OCI-LY1 (cell line): ENCODE measurements around the gene ZHX3.

Experiments
- H2AFZ ChIP-seq: fragments of 200-600 bp; sonication (generic), shearing (Covaris generic); 2 replicates; pipeline ENCODE4 v1.6.0; 2014; ENCODE audit warnings: antibody characterized with exemption, mild to moderate bottlenecking, low read length
- H3F3A ChIP-seq: fragments of 200-600 bp; sonication (generic), shearing (Covaris generic); 2 replicates; pipeline ENCODE4 v1.6.0; 2014; ENCODE audit warnings: mild to moderate bottlenecking, antibody characterized with exemption, low read length, moderate library complexity; ENCODE audit not compliant: insufficient read depth
- H3K27ac ChIP-seq: fragments of 200-600 bp; sonication (generic); 2 replicates; pipeline ENCODE4 v1.5.1; 2014; ENCODE audit warnings: low read length, mixed run types, mild to moderate bottlenecking, low read depth; ENCODE audit not compliant: poor library complexity, severe bottlenecking
- H3K27me3 ChIP-seq: fragments of 200-600 bp; sonication (generic); 2 replicates; pipeline ENCODE4 v1.6.0; 2014; ENCODE audit warnings: antibody characterized with exemption, mild to moderate bottlenecking, low read length, moderate library complexity; ENCODE audit not compliant: insufficient read depth
- H3K36me3 ChIP-seq: fragments of 200-600 bp; sonication (generic); 2 replicates; pipeline ENCODE4 v1.6.1; 2014; ENCODE audit warnings: mild to moderate bottlenecking, antibody characterized with exemption, low read length, moderate library complexity, mixed read lengths; ENCODE audit not compliant: insufficient read depth
- H3K4me1 ChIP-seq: fragments of 200-600 bp; sonication (generic); 2 replicates; pipeline ENCODE4 v1.5.1; 2014; ENCODE audit warnings: mild to moderate bottlenecking, low read length, moderate library complexity; ENCODE audit not compliant: insufficient read depth, severe bottlenecking
- H3K4me2 ChIP-seq: fragments of 200-600 bp; sonication (generic), shearing (Covaris generic); 2 replicates; pipeline ENCODE4 v1.6.1; 2014; ENCODE audit warnings: low read length
- H3K4me3 ChIP-seq: fragments of 200-600 bp; sonication (generic); 2 replicates; pipeline ENCODE4 v1.5.1; 2014; ENCODE audit warnings: low read length, low read depth, mild to moderate bottlenecking, mixed read lengths; ENCODE audit not compliant: poor library complexity, severe bottlenecking
- H3K79me2 ChIP-seq: fragments of 200-600 bp; shearing (Covaris generic); 2 replicates; pipeline ENCODE4 v1.6.1; 2016; ENCODE audit warnings: mixed run types, low read length, mixed read lengths; ENCODE audit not compliant: insufficient read depth
- H3K9ac ChIP-seq: fragments of 200-600 bp; sonication (generic), shearing (Covaris generic); 2 replicates; pipeline ENCODE4 v1.6.1; 2014; ENCODE audit warnings: mild to moderate bottlenecking, low read length, mixed read lengths
- H3K9me2 ChIP-seq: fragments of 200-600 bp; sonication (generic), shearing (Covaris generic); 2 replicates; pipeline ENCODE4 v1.6.1; 2014; ENCODE audit warnings: low read depth, mild to moderate bottlenecking, low read length, mixed read lengths
- H3K9me3 ChIP-seq: fragments of 200-600 bp; shearing (Covaris generic); 2 replicates; pipeline ENCODE4 v1.6.1; 2014; ENCODE audit warnings: low read length, mixed read lengths
- H4K20me1 ChIP-seq: fragments of 200-600 bp; sonication (generic), shearing (Covaris generic); 2 replicates; pipeline ENCODE4 v1.6.0; 2016; ENCODE audit warnings: mild to moderate bottlenecking, low read length; ENCODE audit not compliant: insufficient read depth
- CTCF ChIP-seq: fragments of 200-600 bp; sonication (generic), shearing (Covaris generic); IDR thresholded peaks from 2 replicates; pipeline ENCODE4 v1.5.1; 2017; ENCODE audit warnings: mild to moderate bottlenecking, antibody characterized with exemption, low read length, moderate library complexity, mixed read lengths
- EZH2 ChIP-seq: fragments of 200-600 bp; sonication (generic), shearing (Covaris generic); IDR thresholded peaks from 2 replicates; pipeline ENCODE4 v1.8.0; 2017; ENCODE audit warnings: borderline replicate concordance, mixed run types, mild to moderate bottlenecking, antibody characterized with exemption, low read length, moderate library complexity, mixed read lengths

ZHX3 gene

GRCh38 chr20:41339957-41340326 lies 22.4 kb upstream of the ZHX3 start:
- no peak overlapping the region for H3K9ac ChIP-seq
- no peaks in the 10 kb centered on the region for H3K27me3 ChIP-seq
- H3K4me2 ChIP-seq = peak overlapping the region; percentile 71
- peaks cover 11% of the 10 kb centered on the region for H3K4me1 ChIP-seq
- no peaks in the 10 kb centered on the region for H3K36me3 ChIP-seq
- no peaks in the 10 kb centered on the region for H4K20me1 ChIP-seq
- TF ChIP-seq CTCF (peak; percentile 99), EZH2 (no peak)
- no peak overlapping the region for H2AFZ ChIP-seq
- H3K9me3 ChIP-seq = no peaks in the 10 kb centered on the region
- no peaks in the 10 kb centered on the region for H3K9me2 ChIP-seq
- H3K79me2 ChIP-seq = no peaks in the 10 kb centered on the region
- H3F3A ChIP-seq = no peaks in the 10 kb centered on the region
- H3K4me3 ChIP-seq = peak overlapping the region; percentile 51
- no peak overlapping the region for H3K27ac ChIP-seq

- no peak overlapping the region for H3K9ac ChIP-seq
- H3K36me3 ChIP-seq = no peaks in the 10 kb centered on the region
- H3K4me1 ChIP-seq = peaks cover 11% of the 10 kb centered on the region
- no peak overlapping the region for H3K27ac ChIP-seq
- no peak overlapping the region for H3K4me2 ChIP-seq
- H3F3A ChIP-seq = no peaks in the 10 kb centered on the region
- H3K27me3 ChIP-seq = 0 out of 2 replicates have a peak, but pooled peaks cover 3% of the 10 kb centered on the region
- no peaks in the 10 kb centered on the region for H3K9me2 ChIP-seq
- no peaks in the 10 kb centered on the region for H3K79me2 ChIP-seq
- no peaks in the 10 kb centered on the region for H4K20me1 ChIP-seq
- H3K4me3 ChIP-seq = no peak overlapping the region
- TF ChIP-seq CTCF = no peak
- no peak for TF ChIP-seq EZH2
- H3K9me3 ChIP-seq = no peaks in the 10 kb centered on the region
- no peak overlapping the region for H2AFZ ChIP-seq
Observed at GRCh38 chr20:41336711-41337492, 19.4 kb upstream of the ZHX3 start.

GRCh38 chr20:41335591-41335990 lies 18.1 kb upstream of the ZHX3 start:
- Histone ChIP-seq H3K9me3 (no peaks in the 10 kb centered on the region), H3K27ac (no peak overlapping the region), H3K27me3 (0 out of 2 replicates have a peak, but pooled peaks cover 3% of the 10 kb centered on the region), H3K79me2 (no peaks in the 10 kb centered on the region), H3K4me3 (no peak overlapping the region), H3K9me2 (no peaks in the 10 kb centered on the region), H3K4me2 (no peak overlapping the region), H2AFZ (no peak overlapping the region), H3K9ac (no peak overlapping the region), H3K36me3 (no peaks in the 10 kb centered on the region), H4K20me1 (no peaks in the 10 kb centered on the region), H3F3A (no peaks in the 10 kb centered on the region), H3K4me1 (peaks cover 11% of the 10 kb centered on the region)
- TF ChIP-seq CTCF (no peak), EZH2 (no peak)
